T-helper 9 cell (primary cell): Measurements from ENCODE around the gene GDF7.
"Not testable (repeated sequence)": the region's sequence is repeated elsewhere in the genome, so short reads cannot be mapped to it uniquely, and the experiment has no call there.

Source experiments
- DNase-seq: peaks from one replicate; pipeline ENCODE4 v3.0.0-alpha.2; 2020

Gene GDF7

DNA sequence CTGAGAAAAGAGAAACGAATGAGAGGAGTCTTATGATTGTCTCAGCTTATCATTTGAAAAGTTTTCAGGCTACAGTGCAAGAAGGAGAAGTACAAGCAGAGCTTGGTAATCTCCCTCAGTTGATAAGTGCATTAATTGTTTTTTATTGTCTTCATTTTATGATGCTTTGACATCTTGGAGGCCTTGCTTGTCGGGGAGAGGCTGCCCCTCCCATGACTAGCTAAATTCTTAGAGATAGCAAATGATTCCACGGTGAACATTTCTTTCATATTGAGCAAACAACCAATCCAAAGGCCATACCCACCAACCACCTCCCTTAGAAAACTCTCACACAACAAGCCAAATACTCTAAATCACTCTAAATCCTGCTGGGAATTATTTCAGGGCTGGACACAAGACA lies 39.8 kb downstream of the GDF7 start:
- no peak for DNase-seq

DNA sequence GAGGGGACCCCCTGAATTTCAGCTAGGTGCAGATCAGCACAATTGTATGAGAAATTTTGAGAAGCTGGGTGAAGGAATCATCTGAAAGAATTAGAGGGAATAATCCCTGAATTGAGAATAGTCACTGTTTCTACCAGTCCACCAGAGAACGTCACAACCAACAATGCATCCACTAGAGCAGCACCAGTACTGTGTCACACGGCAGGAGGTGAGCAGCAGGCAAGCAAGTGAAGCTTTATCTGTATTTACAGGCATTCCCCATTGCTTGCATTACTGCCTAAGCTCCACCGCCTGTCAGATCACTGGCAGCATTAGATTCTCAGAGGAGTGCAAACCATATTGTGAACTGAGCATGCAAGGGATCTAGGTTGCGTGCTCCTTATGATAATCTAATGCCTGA lies 40.7 kb downstream of the GDF7 start:
- no peak for DNase-seq

DNA sequence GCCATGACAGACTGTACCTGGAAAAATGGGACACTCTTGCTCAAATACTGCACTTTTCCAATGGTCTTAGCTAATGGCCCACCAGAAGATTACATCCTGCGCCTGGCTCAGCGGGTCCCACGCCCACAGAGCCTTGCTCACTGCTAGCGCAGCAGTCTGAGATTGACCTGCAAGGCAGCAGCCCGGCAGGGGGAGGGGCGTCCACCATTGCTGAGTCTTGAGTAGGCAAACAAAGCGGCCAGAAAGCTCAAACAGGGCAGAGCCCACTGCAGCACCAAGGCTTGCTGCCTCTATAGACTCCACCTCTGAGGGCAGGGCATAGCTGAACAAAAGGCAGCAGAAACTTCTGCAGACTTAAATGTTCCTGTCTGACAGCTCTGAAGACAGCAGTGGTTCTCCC lies 44.7 kb downstream of the GDF7 start:
- not testable (repeated sequence) for DNase-seq

DNA sequence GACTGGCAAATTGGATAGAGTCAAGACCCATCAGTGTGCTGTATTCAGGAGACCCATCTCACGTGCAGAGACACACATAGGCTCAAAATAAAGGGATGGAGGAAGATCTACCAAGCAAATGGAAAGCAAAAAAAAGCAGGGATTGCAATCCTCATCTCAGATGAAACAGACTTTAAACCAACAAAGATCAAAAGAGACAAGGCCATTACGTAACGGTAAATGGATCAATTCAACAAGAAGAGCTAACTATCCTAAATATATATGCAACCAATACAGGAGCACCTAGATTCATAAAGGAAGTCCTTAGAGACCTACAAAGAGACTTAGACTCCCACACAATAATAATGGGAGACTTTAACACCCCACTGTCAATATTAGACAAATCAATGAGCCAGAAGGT lies 46.6 kb downstream of the GDF7 start:
- not testable (repeated sequence) for DNase-seq

DNA sequence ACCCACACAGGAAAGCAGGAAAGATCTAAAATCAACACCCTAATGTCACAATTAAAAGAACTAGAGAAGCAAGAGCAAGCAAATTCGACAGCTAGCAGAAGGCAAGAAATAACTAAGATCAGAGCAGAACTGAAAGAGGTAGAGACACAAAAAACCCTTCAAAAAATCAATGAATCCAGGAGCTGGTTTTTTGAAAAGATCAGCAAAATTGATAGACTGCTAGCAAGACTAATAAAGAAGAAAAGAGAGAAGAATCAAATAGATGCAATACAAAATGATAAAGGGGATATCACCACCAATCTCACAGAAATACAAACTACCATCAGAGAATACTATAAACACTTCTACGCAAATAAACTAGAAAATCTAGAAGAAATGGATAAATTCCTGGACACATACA lies 47.5 kb downstream of the GDF7 start:
- not testable (repeated sequence) for DNase-seq

DNA sequence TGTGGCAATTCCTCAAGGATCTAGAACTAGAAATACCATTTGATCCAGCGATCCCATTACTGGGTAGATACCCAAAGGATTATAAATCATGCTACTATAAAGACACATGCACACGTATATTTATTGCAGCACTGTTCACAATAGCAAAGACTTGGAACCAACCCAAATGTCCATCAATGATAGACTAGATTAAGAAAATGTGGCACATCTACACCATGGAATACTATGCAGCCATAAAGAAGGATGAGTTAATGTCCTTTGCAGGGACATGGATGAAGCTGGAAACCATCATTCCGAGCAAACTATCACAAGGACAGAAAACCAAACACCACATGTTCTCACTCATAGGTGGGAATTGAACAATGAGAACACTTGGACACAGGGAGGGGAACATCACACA lies 49.2 kb downstream of the GDF7 start:
- DNase-seq: not testable (repeated sequence)

DNA sequence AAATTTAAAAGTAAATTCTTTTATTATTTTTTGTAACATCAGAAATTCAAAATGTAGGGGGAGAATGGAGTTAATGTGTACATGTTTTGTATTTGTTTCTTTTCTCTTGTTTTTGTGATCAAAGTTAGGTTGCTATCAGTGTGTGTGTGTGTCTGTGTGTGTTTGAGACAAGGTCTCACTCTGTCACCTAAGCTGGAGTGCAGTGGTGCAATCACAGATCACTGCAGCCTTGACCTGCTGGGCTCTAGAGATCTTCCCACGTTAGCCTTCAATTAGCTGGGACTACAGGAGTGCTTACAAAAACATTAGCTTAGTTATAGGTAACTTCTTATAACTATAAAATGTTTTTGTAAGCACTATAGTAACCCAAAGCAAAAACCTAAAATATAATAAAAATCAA lies 50.7 kb downstream of the GDF7 start:
- DNase-seq: no peak

DNA sequence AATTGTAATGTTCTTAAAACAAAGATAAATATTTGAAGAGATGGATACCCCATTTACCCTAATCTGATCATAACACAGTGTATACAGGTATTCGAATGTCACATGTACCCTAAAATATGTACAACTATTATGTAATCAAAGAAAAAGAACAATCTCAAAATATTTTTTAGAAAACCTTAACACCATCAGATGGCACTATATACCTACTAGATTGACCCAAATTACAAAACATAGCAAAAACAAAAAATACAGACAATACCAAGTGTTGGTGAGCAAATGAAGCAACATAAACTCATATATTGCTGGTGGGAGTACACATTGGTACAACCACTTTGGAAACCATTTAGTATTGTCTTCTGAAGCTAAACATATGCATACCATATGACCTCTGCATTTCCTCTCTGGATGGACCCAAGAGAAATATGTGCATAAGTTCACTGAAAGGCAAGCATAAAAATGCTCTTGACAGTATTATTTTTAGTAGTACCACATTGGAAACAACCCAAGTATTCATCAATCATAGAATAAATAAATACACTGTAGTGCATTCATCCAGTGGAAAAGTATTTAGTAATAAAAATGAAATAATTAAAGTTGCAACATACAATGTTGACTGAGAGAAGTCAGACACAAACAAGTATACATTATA lies 55.8 kb downstream of the GDF7 start:
- DNase-seq: no peak

DNA sequence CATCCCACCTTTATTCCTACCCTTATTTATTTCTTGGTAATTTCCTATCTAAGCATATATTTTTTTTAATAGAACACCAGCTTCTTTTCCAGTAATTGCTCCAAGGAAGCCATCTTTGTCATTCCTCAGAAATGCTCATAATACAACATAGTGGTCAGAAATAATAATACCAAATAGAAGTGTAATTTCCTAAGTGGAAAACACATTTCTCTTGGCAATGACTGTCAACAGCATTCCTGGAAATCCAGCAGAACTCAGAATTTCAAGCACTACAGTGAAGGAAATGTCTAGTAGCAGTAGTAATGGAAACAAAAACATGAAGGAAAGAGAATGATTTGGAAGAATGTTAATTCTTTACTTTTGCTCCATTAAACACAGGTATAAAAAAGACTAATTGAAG lies 56.6 kb downstream of the GDF7 start:
- no peak for DNase-seq

DNA sequence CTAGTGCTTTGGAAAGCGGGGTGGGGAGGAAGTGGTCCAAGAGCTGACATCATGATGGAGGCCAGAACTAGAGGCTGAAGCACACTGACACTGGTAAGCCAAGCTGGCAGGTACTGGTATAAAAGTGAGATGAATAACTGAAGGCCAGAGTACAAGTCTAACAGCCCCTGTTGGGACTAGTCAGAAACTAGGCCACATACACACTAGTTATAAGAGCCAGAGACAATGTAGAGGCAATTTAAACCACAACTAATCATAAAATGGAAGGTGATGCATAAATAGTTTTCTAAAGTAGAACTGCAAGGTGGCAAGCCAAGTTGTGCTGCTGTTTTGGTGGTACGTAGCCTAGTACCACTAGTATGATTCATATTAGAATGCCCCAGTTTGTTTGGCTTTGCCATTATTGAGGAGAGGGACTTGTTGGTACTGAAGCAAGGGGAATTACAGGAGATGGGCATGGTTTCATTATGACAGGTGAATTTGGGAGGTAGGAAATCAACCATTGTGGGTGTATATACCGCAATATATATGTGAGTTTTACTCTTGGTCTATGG lies 57.6 kb downstream of the GDF7 start:
- DNase-seq: no peak

DNA sequence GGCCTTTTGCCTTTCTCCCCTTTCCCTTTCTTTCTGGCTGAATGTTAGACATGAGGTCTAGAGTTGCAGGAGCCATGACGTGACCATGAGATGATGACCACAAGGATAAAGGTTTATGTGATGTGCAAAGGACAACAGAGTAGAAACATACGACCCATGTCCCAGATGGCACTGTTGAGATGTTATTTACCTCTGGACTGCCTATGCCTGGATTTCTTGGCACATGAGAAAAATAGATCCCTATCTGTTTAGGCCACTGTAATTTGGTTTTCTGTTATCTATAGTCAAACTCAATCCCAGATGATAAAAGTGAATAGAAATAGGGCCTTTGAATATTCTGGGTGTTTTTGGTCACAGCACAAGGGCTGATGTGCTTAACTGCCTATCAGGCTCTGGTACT lies 58.8 kb downstream of the GDF7 start:
- no peak for DNase-seq

DNA sequence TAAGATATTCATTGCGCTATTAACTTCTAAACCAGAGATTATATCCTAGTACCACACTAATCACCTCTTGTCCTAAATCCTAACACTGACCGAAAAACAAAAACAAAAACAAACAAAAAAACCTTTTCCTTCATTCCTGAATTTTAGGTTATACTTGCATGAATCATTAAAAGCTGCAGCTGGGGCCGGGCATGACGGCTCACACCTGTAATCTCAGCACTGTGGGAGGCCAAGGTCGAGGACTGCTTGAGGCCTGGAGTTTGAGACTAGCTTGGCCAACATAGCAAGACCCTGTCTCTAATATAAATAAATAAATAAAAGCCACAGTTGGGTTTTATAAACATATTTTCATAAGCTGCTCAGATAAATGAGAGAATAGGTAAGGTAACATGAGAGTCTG lies 60.0 kb downstream of the GDF7 start:
- DNase-seq: no peak

DNA sequence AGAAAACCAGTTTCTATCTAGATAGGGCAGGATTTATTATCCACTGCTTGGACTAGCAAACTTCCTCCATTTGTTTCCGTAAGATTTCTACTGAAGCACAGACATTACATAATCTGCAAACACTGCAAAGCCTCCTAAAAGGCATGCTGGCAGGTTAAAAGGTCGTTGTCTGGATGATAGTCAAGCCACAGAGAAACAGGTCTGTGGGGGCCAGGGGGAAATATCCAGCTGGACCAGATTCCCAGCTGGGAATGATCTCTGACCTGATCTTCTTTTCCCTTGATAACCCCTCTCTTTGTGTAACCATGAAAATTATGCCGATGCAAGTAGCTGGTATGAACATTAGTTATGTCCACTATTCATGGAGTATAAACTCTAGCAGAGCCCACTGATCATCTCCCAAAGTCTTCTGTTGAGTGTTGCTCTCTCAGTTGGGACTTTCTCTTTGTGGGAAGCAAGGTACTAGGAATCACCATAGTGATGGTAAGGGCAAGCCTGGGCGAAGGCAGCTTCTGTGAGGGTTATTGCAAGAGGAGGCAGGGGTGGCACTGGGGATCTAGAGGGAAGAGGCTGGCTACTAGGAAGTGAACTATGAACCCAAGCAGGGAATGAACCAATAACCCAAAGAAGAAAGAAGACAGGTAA lies 61.3 kb downstream of the GDF7 start:
- no peak for DNase-seq
